GM19324 (cell line): Measurements from ENCODE around the gene SYNJ1.

Experiments used
- ATAC-seq: cut with Tn5 transposase; IDR thresholded peaks from one replicate; pipeline ENCODE4 v1.9.1; 2021; ENCODE audit warnings: mild to moderate bottlenecking, moderate library complexity; ENCODE audit not compliant: unreplicated experiment, low FRiP score

Gene SYNJ1

DNA sequence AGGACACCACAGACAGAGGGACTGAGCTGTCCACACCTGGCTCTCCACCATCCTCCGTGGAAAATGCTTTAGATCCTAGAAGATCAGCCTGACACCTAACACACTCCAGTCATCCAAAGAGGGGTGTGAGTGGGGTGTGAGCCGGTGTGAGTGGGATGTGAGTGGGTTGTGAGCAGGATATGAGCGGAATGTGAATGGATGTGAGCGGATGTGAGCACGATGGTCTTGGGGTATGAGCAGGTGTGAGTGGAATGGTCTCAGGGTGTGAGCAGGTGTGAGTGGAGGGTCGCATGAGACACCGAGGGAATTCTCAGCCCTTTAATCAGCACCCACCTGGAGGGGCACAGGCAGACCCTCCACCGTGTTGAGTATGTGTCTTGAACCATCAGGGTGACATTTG is 143.3 kb downstream of the SYNJ1 start:
- ATAC-seq: no peak

- ATAC-seq: no peak
Observed at GRCh38 chr21:32581732-32582131, 146.1 kb downstream of the SYNJ1 start.

DNA sequence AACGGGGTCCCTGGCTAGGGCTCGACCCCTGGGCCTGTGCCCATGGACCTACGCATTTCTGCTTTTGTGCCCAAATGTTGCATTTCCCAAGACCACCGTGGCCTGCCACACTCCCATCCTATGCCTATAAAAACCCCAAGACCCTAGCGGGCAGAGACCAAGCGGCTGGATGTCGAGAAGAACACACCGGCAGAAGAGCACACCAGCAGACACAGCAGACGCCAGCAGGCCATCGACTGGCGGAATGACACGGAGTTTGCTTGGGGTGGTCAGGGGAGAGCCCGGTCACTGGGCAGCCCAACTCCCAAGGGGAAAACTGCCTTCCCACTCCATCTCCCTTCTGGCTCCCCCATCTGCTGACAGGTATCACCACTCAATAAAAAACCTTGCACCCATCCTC is 146.9 kb downstream of the SYNJ1 start:
- no peak for ATAC-seq
